HG02798 (cell line): ENCODE results near the gene WDR45B.

Experiments used
- ATAC-seq: cut with Tn5 transposase; IDR thresholded peaks from one replicate; pipeline ENCODE4 v1.9.1; 2021; ENCODE audit warnings: mild to moderate bottlenecking; ENCODE audit not compliant: unreplicated experiment, poor library complexity

The WDR45B gene

DNA sequence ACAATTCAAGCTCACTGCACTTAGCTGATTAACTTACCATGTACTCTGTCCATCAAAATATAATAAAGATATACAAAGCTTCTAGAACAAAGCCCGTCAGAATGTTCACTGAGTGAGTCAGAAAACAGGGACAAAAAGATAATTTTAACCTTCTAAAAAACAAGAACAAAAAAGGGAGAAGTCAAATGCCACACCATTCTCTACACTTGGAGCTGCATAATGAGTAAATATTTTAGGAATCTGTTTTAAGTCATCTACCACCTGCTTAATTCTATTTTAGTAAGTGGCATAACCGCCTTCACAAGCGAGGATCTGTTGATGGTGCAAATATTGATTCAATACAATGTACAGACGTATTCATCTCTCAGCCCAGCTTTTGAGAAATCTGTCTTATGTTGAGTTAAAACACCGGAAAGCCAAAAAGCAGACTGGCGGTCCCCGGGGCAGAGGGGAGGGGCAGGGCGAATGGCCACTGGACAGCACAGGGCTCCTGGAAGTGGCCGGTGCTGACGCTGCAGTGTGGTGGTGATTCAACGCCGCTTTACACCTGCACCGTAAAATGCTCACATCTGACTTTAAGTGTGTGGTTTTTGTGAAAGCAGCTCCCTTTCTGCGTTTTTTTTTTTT lies 30.1 kb upstream of the WDR45B start:
- no peak for ATAC-seq

DNA sequence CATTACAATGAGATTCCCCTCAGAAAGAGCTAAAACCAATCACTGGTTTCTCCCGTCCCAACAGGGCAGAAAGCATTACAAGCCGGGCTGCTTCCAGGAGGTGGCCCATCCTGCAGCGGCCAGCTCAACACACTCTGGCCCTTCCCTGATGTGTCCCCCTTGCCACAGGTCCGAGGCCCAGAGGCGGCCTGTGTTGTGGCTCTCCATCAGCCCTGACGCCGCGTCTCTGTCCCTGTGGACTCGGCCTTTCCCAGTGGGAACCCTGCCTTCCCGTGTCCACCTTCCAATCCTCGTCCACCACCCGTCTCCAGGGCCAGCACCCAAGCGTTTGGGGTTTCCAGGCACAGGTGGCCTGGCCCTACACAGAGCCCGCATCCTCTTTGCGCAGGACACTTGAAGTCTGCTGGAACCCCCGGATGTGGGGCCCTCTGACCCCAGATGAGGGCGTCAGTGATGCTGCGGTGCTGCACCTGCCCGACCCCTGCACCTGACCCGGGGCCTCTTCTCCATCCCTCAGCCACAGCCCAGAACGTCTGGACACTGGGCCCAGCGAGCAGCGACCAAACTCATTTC lies 29.2 kb upstream of the WDR45B start:
- ATAC-seq = no peak

DNA sequence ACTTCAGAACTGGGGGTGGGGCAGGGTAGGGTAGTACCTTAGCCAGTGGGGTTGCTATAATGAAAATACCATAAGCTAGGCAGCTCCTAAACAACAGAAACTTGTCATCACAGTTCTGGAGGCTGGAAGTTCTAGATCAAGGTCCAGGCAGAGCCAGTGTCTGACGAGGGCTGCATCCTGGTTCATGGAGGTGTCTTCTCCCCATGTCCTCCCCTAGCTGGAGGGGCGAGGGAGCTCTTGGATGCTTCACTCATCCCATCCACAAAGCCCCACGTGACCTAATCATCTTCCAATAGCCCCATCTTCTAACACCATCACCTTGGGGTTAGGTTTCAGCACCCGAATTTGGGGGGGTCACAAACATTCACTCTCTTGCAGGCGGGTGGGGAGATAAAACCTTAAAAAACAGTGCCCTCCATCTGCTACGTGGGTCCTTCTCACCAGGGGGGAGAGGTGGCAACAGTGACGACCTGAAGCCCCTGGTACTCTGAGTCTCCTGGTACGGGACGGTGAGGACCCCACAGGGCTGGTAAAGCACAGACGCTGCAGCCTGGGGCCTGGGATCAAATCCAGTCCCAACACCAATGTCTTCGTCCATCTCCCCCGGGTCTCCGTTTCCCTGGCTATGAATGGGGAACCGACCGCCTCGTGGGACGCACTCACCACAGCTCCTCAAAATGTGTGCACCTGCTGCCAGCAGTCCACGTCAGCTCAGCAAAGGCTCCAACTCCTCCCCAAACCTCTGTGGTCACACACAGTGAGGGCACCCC lies 27.4 kb upstream of the WDR45B start:
- no peak for ATAC-seq

DNA sequence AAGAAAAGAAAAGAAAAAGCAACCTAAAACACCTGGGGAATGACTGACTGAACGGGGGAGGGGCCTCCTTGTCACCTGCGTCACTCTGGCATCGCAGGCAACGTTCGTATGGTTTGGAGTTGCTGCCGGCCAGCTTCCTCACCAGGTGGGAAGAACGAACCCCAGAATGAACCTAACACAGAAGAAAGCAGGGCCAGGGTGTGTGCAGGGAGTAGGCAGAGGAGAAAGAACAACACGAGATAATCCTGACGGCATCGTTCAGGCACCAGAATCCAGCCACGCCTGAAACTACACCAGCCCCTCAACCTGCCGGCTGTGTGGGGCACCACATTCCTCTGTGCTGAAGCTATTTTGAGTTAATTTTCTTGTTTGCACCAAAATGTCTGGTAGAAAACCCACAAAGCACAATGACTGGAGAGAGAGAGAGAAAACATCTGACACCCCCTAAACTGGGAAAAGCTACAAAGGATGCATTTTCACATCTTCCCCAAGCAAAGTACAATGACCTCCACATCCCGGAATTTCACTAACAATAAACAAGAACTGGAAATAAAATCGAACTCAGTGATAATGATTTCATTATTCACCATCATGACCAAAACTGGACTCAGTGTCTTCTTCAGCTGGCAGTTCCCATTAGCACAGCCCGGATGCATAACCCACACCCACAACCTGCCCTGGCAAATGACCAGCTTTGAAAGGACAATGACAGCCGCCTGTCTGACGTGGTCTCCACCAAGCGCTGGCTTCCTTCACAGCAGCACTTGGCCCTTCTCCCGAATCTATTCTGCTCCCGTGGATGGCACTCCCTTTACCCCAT lies 26.6 kb upstream of the WDR45B start:
- ATAC-seq = no peak

DNA sequence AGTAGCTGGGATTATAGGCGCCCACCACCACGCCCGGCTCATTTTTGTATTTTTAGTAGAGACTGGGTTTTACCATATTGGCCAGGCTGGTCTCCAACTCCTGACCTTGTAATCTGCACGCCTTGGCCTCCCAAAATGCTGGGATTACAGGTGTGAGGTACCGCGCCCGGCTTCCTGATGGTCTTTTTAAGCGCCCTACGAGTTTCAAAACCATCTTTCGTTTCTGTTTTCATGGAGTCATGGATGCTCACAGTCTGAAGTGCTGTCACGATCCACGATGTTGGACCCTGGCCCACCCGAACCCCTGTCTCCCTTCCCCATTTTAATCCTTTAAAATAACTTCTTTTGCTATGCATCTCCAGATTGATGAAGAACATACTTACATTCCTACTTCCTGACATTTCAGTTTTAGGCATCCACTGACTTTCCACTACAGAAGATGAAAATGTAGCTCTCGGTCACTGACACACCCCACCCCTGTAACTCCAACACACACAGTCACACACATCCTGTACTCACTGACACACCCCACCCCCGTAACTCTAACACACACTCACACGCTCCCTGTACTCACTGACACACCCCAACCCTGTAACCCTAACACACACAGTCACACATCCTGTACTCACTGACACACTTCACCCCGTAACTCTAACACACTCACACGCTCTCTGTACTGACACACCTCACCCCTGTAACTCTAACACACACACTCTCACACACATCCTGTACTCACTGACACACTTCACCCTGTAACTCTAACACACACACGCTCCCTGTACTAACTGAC lies 22.6 kb upstream of the WDR45B start:
- ATAC-seq = no peak

DNA sequence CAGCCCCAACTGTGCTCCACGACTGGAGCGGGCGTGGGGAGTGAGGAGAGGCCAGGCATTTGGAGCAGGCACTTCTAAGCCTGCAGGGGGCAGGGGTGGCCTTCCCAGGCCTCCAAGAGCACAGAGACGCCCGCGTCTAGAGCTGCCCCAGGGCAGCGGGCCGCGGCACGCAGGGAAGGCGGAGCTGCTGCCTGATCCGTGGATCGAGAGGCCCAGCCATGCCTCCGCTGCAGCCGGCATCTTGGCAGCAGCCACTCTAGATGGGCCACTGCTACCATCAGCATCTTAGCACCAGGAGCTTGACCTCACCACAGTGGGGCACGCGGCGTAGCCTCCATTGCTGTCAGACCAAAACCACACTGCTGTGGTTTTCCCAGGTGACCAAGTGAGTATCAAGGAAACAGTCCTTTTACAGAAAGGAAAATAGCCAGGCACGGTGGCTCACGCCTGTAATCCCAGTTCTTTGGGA lies 20.4 kb upstream of the WDR45B start:
- ATAC-seq = no peak

DNA sequence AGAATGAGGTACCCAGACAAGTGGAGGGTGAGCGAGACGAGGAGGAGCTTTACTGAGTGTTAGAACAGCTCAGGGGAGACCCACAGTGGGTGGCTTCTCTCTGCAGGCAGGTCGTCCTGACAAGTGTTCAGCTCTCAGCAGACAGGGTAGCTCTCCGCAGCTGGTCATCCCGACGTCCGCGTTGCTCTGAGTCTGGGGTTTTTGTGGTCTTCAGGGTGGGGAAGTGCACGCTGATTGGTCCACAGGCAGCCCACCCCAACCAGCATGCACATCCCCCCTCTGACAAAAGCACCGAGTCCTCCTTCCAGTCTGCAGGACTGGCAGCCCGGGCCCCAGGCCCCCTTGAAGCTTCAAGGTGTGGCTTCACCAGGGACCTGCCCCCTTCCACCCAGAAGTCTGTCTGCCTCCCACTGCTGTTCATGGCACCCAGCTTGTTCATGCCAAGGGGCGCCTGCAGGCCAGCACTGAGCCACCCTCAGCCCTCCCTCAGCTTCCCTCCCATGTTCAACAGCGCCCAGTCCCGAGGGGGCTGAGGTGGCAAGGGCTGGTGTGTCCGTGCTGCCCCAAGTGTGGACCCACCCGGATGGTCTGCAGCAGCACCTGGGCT lies 19.9 kb upstream of the WDR45B start:
- no peak for ATAC-seq

DNA sequence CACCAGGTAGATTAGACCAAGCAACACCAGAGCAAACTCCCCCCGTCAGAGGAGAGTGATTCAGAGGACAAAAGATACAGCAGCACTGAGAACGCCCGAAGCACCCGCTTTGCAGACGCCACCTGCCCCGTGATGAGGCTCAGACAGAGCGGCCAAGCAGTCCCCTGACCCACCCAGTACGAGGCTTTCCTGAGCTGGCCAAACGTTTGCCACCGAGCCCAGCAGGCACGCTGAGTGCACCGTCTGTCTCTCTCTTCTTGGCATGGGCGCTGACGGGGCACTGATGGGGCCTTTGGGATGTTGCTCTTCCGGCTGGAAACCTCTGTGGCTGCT lies 19.4 kb upstream of the WDR45B start:
- ATAC-seq = no peak

DNA sequence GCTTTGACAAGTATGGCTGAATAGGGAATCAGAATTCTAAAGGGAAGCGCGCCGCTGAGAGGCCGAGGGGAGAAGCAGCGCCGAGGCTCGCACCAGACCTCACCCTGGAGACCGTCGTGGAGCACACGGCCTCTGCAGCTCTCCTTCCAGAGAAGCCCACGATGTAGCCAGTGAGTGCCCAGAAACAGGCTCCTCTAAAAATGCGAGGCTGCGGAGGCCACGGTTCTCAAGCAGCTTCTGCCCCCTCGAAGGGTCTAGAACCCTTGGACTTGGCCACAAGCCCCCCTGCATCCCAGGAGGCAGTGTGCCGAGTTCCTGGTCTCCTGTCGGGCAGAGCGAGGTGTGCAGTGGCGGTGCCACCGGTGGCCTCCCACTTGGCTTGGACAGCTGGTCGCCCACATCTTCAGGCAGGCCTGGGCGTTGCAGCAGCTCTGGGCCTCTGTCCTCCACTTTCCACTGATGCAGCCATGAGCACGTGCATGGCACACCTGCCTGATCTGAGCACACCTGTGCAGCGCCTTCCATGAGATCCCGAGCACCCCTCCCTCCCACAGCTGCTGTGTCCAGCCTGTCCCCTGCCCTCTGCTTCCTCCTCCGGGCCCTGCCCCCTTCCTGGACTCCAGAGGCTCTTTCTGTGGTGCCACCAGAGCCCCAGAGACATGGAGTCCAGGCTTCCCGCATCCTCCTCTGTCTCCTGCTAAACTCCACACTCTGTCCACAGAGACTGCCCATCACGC lies 18.9 kb upstream of the WDR45B start:
- no peak for ATAC-seq

DNA sequence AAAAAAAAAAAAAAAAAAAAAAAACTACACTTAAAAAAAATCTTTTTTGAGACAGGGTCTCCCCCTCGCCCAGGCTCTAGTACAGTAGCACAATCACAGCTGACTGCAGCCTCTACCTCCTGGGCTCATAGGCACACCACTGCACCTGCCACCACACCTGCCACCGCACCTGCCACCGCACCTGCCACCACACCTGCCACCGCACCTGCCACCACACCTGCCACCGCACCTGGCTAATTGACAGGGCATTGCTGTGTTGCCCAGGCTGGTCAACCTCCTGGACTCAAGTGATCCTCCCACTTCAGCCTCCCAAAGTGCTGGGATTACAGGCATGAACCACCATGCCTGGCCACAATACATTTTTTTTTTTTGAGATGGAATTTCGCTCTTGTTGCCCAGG lies 17.6 kb upstream of the WDR45B start:
- no peak for ATAC-seq

DNA sequence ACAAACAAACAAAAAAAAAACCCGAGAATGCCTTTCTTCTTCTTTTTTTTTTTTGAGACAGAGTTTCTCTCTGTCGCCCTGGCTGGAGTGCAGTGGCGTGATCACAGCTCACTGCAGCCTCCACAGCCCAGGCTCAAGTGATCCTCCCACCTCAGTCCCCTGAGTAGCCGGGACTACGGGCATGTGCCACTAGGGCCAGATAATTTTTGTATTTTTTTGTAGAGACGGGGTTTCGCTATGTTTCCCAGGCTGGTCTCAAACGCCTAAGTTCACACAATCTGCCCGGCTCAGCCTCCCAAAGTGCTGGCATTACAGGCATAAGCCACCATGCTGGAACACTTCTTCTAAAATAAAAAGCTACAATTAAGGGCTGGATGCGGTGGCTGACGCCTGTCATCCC lies 17.0 kb upstream of the WDR45B start:
- ATAC-seq = no peak

DNA sequence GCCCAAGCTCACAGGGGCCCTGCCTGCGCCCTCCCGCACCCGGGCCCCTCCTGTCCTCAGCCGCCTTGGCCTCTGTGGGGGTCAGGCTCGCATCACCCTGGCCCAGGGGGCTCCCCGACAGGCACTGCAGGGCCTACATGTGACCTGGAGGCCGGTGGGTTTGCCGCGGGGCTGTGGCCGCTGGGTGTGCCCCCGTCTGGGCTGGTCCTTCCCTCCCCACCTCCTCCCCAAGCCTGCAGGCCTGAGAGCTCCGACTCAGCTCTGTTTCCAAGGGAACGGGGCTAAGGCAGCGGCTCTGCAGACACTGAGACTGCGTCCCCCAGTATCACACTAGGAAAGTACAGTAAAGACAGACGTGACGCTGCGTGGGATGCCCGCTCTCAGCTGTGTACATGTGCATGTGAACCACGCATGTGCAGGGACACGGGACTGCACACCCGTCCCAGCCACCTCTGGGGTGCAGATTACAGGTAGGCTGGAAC lies 16.5 kb upstream of the WDR45B start:
- ATAC-seq = no peak

DNA sequence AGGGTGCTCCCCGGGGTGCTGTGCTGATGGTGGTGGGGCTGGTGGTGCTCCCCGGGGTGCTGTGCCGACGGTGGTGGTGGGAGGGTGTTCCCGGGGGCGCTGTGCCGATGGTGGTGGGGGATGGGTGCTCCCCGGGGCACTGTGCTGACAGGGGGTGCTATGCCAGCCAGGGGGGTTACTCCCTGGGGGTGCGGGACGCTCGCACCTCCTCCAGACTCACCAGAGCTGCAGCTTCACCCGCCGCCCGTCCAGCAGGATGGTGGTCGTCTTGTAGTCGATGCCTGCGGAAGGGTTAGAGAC lies 16.0 kb upstream of the WDR45B start:
- ATAC-seq = no peak

DNA sequence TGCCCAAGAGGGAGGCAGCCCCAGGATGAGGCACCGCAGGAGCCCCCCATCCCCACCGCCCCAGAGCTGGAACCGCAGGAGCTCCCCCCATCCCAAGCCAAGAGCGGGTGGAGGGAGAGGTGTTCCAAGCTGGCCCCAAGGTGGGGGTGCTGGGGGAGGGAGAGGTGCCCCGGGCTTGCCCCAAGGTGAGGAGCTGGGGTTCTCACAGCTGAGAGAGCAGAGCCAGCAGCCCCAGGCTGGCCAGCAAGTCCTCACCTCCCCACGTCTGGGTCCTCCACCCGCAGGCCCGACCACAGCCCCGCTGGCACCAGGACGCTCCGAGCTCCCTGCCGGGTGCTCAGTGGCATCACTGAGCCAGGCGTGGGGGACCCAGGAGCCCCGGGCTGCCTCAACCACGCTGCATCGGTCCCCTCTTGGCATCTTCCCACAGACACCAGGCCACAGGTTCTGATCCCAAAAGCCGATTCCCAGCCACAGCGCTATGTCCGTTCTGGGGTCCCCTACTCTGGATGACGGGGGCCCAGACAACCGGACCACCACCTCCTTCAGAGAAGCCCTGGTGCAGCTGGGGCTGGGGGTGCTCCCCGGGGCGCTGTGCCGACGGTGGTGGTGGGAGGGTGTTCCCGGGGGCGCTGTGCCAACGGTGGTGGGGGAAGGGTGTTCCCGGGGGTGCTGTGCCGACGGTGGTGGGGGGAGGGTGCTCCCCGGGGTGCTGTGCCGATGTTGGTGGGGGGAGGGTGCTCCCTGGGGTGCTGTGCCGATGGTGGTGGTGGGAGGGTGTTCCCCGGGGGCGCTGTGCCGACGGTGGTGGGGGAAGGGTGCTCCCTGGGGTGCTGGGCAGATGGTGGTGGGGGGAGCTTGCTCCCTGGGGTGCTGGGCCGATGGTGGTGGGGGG lies 15.4 kb upstream of the WDR45B start:
- no peak for ATAC-seq

DNA sequence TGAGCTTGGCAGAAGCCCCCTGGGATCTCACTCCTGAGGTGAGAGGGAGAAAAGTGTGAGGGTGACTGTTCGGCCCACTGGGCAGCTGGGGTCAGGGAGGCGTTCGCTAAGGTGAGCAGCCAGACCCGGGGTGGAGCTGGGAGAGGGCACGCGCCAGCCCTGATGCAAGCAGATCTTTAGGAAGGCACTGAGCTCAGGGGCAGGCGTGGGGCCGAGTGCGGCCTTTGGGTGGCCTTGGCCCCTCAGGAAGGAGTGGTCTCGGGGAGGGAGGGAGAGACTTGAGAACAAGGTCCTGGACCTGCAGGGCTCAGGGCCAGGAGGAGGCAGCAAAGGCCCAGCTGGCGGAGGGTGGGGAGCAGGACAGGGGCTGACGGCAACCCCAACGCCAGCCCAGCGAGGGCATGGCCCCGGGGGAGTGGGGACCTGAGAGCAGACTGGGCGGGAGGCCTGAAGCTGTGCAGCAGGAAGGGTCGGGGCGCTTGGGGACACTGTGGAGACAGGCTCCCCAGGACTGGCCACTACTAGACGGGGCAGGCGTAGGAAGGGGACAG lies 14.5 kb upstream of the WDR45B start:
- ATAC-seq = no peak

DNA sequence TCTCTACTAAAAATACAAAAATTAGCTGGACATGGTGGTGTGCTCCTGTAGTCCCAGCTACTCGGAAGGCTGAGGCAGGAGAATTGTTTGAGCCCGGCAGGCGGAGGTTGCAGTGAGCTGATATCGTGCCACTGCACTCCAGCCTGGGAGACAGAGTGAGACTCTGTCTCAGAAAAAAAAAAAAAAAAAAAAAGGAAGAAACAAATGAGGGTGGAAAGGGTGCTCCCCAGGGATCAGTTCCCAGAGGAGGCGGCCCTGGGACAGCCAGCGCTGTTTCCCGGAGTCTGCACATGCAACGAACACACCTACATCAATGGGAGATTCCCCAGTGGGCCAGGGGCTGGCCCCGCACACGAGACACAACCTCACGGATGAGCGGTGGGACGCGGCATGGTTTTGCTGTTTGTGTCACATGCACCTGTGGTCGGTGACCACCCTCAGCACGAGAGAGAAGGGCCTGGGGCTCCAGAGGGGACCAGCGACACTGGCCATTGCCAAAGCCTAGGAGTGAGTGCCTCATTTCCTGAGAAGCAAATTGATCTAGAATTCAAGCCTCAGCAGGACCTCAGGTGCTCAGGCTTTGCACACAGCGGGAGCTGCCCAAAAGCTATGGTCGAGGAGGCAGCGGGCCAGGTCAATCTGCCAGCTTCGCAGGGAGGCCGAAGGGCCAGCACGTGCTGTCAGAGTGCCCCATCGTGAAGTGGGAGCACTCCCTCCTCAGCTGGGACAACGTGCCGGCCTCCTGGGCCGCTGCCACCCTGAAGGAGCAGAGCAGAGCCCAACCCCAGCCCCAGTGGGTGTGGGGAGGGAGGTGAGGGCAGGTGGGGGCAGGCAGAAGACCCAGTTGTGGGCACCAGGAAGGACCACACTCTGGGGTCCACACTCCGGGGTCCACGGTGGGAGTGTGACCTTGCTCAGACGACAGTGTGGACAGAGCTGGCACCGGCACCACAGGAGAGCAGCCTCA lies 13.8 kb upstream of the WDR45B start:
- no peak for ATAC-seq

DNA sequence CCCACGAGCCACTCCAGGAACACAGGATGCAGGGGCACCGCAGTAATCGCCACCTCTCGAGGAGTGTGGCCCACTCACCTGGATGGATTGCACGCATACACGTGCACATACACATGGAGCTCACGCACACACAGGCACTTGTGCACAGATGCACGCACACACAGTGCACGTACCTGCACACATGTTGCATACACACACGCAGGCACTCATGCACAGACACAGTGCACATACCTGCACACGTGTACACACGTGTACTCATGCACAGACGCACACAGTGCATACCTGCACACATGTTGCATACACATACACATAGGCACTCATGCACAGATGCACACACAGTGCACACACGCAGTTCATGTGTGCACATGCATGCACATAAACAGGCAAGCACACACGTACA lies 11.6 kb upstream of the WDR45B start:
- no peak for ATAC-seq
